Epidermal melanocyte (primary cell): Measurements from ENCODE around the gene SLC43A1.
A peak's percentile ranks its signal among the peaks of the same experiment; 100 is the strongest.
"Not testable (repeated sequence)": the region's sequence is repeated elsewhere in the genome, so short reads cannot be mapped to it uniquely, and the experiment has no call there.

Experiments
- DNase-seq: peaks from one replicate; pipeline ENCODE4 v3.0.0; 2011; ENCODE audit warnings: low spot score; ENCODE audit not compliant: insufficient read length

Gene SLC43A1

DNA sequence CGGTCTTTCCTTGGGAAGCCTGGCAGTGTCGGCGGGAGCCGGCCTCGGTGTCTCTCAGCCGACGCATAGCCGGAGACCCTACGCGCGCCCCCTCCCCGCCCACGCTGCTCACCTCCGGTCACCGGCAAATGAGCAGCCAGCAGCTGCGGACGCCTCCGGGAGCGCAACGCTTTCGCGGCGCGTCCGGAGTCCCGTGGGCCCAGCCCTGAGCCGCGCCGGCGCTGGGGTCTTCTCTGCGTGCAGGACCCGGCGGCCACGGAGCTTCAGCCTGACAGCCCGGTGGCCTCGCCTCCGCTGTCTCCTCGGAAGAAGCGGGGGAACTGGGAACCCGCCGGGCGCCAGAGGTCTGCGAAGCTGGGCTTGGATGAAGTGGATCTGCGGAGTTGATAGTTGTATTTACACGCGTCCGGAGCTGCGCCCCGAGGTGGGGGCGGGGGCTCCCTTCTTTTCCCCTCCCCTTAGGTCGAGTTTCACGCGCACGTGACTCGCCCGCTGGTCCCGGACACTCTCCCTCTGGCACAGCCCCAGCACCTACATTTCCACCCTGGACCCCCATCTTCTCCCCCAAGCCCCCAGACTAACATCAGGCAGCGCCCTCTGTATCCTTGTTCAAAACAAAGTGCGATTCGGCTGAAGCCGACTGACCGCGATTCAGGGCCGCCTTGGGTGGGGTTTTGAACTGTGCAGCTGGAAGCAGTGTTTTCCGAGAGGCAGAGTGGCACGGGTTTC lies at the start of gene SLC43A1:
Gene SLC43A1, minus strand, starts transcription at position 371 of the 729 bp plus-strand sequence. CDS start 1,591 bp downstream, outside the sequence.
- peak; percentile 56 for DNase-seq

DNA sequence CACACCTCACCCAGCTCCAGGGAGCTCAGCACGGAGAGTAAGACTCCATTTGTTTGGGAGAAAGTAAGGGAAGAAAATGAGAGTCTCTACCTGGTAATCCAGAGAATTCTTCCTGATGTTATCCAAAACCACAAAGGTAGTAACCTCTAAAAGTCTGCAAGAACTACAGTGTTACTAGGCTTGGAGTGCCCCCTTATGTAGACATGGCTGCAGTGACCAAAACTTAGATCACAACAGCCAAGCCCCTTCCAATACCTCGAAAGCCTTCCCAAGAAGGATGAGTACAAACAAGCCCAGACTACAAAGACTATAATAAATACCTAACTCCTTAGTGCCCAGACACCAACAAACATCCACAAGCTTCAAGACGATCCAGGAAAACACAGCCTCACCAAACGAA lies 47.1 kb upstream of the SLC43A1 start:
- no peak for DNase-seq

DNA sequence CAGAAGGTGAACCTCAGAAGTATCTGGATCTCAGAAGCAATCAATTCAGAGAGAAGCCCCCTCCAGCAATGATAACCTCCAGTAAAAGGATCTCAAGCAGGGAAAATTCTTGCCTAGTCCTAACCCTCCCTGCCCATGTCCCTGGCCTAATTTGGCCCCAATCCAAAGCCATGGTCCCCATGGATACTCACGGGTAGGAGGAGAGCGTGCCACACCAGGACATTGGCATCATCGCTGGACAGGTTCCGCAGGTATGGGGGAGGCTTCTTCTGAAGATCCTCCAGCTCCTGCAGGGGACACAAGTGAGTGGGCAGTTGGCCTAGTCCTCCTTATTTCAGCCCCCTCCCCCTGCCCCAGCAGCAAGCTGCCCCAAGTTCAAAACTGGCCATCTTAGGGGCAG lies 44.6 kb upstream of the SLC43A1 start:
- no peak for DNase-seq

DNA sequence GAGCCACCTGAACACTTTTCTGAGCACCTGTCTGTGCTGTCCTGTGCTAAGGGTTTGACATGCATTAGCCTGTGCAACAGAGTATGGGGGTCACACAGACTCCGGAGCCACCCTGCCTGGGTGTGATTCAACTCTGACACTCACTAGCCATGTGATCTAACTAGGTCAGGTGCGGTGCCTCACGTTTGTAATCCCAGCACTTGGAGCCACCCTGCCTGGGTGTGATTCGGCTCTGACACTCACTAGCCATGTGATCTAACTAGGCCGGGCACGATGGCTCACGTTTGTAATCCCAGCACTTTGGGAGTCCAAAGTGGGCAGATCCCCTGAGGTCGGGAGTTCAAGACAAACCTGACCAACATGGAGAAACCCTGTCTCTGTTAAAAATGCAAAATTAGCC lies 40.5 kb upstream of the SLC43A1 start:
- no peak for DNase-seq

DNA sequence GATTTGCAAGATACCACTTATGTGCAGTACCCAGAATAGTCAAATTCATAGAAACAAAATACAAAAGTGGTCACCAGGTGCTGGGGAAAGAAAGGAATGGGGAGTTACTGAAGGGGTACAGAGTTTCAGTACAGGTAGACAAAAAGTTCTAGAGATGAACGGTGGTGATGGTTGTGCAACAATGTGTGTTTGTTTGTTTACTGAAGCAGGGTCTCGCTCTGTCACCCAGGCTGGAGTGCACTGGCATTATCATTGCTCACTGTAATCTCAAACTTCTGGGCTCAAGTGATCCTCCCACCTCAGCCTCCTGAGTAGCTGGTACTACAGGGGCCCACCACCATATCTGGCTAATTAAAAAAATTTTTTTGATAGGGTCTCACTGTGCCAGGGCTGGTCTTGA lies 39.9 kb upstream of the SLC43A1 start:
- no peak for DNase-seq

DNA sequence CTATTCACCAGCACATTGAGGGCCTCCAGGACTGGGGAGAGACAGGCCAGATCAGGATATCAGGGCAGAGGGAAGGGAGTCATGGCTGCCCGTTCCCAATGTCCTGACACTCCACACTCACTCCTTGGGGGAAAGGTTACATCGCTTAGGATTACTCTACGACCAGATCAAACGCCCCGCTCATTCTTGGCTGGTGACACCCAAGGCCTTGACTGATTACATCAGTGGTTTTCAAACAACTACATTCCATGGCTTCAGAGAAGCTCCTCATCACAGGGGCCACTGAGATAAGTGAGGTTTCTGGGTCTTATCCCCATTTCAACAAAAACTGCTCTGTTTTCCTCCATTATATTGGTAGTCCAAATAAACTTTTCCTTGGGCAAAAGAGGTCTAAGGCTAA lies 37.0 kb upstream of the SLC43A1 start:
- DNase-seq, result no peak

DNA sequence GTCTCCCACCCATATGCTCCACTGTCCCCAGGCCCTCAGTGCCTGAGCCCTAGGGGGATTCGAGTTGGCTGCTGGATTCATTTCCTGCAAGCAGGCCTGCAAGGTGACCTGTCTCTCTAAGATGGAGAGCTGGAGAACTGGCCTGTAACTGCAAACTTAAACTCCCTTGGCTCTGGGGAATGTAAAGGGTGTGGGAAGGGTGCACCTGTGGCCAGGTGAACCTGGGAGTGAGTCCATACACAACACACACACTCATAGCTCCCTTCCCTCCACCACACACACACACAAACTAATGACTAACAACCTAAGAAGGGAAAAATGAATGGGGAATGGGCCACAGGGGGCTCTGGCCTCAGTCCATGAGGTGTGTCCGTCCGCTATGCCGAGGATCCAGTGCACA lies 36.4 kb upstream of the SLC43A1 start:
- no peak for DNase-seq

DNA sequence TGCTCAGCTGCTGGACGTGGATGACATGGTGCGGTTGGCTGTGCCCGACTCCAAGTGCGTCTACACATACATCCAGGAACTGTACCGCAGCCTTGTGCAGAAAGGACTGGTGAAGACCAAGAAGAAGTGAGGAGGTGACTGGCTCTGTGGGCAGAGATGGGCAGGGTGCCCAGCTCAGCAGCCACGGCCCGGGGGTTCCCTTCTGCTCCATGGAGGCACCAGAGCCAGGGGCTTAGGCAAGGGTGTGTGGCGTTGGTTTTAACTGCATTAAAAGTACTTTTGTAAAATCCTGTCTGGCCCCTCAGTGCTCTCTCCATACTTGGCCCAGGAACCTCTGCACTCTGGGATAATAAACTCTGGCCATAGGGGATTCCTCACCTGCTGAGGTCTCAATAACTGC lies 34.5 kb upstream of the SLC43A1 start:
- no peak for DNase-seq

DNA sequence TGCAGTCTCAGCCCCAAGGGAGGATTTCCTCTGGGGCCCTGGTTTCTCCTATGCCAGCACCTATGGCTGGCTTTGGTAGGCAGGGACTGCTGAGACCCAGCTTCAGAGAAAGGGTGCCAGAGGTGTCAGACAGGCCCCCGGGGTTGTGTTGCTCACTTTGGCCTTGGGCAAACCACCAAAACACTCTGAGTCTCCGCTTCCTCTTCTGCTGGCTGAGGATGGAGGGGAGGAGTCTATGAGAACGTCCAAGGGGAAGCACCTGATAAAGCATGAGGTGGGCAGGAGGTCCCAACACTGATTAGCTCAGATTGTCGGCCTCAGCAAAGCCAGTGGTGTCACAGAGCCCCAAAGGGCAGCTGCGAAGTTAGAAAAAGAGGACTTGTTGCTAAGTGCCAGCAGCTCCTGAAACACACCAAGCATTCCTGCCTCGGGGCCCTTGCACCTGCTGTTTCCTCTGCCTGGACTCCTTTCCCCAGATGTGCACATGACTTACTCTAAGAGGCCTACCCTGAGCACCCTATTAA lies 32.4 kb upstream of the SLC43A1 start:
- no peak for DNase-seq

DNA sequence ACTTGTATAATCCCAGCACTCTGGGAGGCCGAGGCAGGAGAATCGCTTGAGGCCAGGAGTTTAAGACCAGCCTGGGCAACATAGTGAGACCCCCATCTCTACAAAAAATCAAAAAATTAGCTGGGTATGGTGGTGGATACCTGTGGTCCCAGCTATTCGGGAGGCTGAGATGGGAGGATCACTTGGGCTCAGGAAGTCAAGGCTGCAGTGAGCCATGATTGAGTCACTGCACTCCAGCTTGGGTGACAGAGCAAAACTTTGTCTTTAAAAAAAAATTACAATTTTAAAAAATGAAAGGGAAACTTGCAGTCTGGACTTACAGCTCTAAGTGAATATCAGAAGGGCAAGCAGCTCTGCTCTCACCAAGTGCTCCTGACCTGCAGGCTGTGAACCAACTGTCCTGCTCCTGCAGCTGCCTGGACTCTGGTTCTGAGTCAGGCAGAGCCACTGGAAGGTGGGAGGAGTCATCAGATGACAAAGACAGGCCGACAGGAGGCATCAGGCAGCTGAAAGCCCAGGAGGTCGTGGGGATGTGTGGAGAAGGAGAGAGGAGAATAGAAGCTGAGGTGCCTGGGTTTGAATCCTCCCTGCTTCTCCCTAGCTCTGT lies 31.5 kb upstream of the SLC43A1 start:
- DNase-seq, result no peak

DNA sequence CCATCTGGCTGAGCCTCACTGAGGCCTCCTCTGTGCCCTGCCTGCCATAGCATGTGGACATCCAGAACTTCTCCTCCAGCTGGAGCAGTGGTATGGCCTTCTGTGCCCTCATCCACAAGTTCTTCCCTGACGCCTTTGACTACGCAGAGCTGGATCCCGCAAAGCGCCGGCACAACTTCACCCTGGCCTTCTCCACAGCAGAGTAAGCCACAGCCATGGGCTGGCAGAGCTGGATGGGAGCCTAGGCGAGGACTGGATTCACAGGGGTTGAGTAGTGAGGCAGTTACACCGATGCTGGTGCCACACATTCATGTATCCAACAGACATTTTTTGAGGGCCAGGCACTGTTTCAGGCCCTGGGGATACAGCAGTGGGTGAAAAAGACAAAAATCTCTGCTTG lies 30.9 kb upstream of the SLC43A1 start:
- no peak for DNase-seq

DNA sequence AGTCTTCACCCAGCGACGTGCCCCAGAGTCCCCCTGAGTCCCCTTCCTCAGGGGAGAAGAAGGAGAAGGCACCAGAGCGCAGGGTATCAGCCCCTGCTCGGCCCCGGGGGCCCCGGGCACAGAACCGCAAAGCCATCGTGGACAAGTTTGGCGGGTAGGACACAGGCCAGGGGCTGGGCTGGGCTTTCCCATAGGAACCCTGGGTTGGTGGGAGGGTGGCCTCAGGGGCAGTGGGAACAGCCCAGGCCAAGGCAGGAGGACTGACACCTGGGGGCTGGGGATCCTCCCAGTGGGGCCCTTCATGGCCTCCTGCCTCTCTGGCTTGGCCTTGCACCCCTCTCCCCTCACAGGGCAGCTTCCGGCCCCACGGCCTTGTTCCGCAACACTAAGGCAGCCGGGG lies 30.4 kb upstream of the SLC43A1 start:
- DNase-seq, result no peak

DNA sequence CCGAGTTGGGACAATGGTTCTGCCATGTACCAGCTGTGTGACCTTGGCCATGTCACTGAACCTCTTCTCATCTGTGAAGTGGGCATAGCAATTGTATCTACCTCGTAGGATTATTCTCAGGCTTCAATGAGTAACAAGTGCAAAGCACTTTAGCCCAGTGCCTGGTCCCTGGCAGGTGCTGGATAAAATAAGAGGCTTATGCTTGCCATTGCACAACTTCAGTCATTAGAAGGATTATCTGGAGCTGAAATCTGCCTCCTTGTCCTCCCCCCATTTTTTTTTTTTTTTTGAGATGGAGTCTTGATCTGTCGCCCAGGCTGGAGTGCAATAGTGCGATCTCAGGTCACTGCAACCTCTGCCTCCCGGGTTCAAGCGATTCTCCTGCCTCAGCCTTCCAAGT lies 29.1 kb upstream of the SLC43A1 start:
- DNase-seq, result no peak

DNA sequence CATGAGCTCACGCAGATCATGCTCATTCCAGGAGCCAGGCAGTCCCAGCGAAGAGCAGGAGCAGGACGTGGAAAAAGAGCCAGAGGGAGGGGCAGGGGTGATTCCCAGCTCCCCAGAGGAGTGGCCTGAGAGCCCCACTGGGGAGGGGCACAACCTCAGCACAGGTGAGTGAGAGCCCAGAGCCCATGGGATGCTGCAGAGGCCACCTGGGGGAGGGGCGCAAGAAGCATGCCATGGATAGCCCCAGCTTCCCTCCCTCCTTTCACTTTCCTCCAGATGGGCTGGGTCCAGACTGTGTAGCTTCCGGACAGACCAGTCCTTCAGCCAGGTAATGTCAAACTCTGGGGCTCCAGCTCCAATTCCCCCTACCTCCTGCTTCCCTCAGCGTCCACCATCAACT lies 28.1 kb upstream of the SLC43A1 start:
- DNase-seq, result no peak

DNA sequence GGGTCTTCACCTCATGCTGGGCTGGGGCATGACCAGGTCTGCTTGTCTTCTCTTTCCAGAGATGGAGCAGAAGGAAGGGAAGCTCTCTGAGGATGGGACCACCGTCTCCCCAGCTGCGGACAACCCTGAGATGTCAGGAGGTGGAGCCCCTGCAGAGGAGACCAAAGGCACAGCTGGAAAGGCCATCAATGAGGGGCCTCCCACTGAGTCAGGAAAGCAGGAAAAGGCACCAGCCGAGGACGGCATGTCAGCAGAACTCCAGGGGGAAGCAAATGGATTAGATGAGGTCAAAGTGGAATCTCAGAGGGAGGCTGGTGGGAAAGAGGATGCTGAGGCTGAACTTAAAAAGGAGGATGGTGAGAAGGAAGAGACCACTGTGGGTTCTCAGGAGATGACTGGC lies 27.1 kb upstream of the SLC43A1 start:
- no peak for DNase-seq

DNA sequence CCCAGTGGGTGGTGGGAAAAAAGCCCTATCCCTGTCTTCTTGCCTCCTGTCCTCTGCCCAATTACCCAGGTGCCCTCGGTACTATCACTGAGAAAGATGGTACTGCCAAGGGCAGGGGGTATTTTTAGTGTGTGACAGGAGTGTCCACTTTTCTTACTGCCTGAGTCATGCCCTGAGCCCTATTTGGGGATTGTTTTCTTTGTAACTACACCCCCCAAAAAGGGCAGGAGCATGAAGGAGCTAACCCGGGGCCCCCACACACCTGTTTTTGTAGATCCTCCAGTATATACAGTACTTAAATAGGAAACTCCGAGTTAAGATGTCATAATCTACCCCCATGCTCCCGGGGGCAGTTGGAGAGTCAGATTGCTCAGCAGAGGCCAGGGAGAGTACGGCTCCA lies 25.7 kb upstream of the SLC43A1 start:
- no peak for DNase-seq

DNA sequence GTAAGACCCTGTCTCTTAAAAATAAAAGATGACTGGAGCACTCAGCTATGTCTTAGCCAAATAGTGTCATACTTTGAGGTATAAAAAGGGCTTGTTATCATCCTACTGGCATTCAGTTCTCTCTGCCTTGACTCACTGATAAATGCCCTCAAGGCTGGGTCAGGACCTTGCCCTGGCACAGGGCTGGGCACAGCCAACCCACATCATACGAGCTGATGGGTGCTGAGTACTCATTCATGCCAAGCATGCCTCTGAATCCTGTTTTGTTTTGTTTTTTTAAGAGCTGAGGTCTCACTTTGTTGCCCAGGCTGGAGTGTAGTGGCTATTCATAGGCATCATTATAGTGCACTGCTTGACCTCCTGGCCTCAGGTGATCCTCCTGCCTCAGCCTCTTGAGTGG lies 23.8 kb upstream of the SLC43A1 start:
- no peak for DNase-seq

DNA sequence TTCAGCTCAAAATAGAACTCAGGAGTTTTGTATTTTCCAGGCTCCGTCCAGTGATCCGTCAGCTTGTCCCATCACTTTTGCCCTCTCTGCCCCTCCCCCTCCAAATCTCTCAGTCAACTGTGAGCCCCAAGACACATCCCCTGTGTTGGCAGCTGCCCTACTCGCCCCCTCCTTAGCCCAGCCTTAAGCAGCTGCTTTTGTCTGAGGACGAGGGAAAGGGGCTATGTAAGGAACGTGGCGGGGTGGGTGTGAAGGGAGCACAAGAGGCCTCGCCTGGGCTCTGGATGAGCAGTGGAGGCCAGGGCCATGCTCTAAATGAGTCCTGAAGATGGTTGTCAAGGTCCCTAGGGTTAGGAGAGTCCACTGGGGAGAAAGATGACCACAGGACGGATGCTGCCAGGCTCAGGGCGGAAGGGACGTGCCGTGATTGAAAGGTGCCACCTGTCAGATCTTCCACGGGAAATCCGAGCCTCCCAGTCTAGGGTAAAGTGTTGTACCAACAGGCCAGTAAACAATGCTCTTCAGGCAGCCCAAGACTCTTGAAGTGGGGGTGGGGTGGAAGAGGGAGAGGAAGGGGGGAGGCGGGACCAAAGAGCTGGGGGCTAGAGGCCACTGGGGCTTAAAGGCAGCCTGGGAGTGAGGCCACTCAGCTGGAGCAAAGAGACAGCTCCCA lies 21.6 kb upstream of the SLC43A1 start, which contains the start of gene SMTNL1:
Gene SMTNL1, plus strand, starts transcription at position 649 of the 673 bp plus-strand sequence. CDS start 5,048 bp downstream, outside the sequence.
- no peak for DNase-seq

DNA sequence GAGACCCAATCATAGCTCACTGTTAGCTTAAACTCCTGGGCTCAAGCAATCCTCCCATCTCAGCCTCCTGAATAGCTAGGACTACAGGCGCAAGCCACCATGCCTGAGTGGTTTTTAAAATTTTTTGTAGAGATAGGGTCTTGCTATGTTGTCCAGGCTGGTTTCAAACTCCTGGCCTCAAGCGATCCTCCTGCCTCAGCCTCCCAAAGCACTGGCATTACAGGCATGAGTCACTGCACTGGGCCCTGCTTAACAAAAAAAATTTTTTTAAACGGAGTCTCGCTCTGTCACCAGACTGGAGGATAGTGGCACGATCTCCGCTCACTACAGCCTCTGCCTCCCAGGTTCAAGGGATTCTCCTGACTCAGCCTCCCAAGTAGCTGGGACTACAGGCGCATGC lies 18.9 kb upstream of the SLC43A1 start:
- DNase-seq, result not testable (repeated sequence)

DNA sequence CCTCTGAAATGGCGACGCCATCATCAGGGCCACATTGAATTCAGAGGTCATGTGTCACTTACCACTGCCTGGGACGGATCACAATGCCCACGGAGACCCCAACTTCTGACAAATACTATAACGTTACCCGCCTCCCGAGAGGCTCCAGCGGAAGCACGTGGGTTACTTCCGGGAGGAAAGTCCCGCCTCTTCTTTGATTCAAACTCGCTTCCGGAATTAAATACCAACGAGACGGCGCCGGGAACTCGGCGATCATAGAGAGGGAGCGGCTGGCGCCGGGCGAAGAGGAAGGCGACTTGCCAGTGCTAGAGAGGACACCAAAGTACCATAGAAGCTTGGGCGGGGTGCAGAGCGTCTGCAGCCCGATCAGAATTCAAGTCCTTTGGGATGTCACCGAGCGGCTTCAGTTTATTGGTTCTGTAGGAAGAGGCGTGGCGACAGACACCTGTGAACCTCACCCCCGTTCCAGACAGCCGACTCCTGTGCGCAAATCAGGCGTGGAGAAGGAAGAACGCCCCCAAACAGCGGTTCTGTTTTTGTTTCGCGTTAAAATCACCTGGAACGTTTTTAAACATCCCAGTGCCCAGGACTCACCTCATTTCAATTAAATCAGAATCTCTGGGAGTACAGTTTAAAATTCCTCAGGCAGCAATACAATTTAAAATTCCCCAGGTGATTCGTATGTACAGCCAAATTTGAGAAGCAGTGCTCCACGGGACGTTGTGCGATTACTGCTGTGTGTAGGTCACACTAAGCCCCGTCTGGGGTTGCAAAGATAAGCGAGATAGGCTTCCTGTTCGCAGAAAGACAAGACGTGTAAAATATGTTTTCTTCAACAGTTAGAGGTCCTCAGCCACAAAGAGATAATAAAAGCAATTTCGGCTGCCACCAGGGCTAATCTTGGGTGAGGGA lies 15.3 kb upstream of the SLC43A1 start, which contains the start of gene TIMM10:
Gene TIMM10, minus strand, starts transcription at position 159 of the 912 bp plus-strand sequence. CDS start 565 bp downstream, outside the sequence.
- DNase-seq, result peak; percentile 90

DNA sequence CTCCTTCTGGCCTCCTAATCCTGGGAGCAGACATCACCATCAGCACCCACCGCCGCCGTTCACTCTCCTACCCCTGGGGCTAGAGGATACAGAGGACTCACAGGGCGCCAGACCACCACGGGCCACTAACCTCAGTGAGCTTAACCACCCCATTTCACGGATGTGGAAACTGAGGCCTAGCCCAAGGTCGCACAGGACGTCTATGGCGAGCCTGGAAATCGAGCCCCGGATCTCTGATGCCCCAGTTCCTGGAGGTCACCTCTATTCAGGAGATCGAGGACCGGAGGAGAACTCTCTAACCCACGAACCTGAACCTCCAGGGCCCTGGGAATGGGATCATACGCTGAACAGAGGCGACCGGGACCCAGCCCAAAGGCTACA lies 14.7 kb upstream of the SLC43A1 start:
- no peak for DNase-seq
